GM12891 (cell line): ENCODE results near the gene ZNF865.

Source experiments
- DNase-seq: peaks from one replicate; pipeline ENCODE4 v3.0.0; 2011; ENCODE audit warnings: low spot score; ENCODE audit not compliant: insufficient read length
- FAIRE-seq: peaks from 2 replicates; lab custom pipeline; 2011; peaks lifted over from hg19 to GRCh38; lab: Jason Lieb, UNC
- PAX5 ChIP-seq: IDR thresholded peaks from 2 replicates; pipeline ENCODE4 v1.6.1; 2011; ENCODE audit warnings: low read length, moderate library complexity, mild to moderate bottlenecking; ENCODE audit not compliant: insufficient read depth, severe bottlenecking
- POLR2A ChIP-seq: IDR thresholded peaks from 2 replicates; pipeline ENCODE4 v1.6.1; 2011; ENCODE audit warnings: low read depth, low read length, control low read depth
- POLR2AphosphoS5 ChIP-seq: IDR thresholded peaks from 2 replicates; pipeline ENCODE4 v1.6.1; 2011; ENCODE audit warnings: low read depth, low read length, control low read depth
- POU2F2 ChIP-seq: IDR thresholded peaks from 2 replicates; pipeline ENCODE4 v1.6.1; 2011; ENCODE audit warnings: low read depth, mild to moderate bottlenecking, control low read depth, low read length, moderate library complexity
- SPI1 ChIP-seq: IDR thresholded peaks from 2 replicates; pipeline ENCODE4 v1.6.1; 2011; ENCODE audit warnings: low read depth, low read length, control low read depth
- TAF1 ChIP-seq: IDR thresholded peaks from 2 replicates; pipeline ENCODE4 v1.6.1; 2011; ENCODE audit warnings: low read depth, low read length, control low read depth

ZNF865 gene

GRCh38 chr19:55598719-55599467 is 6.6 kb upstream of the ZNF865 start:
- TF ChIP-seq POLR2AphosphoS5: no peak
- no peak for TF ChIP-seq POLR2A
- TF ChIP-seq TAF1: no peak; the same call in 1 of the 2 replicates
- TF ChIP-seq POU2F2: no peak
- TF ChIP-seq SPI1: no peak
- TF ChIP-seq PAX5: no peak
- peak; percentile 87 for FAIRE-seq
- DNase-seq: peak; percentile 78

GRCh38 chr19:55599468-55599841 is 6.0 kb upstream of the ZNF865 start, which contains the start of gene FIZ1:
Gene FIZ1 (minus strand): TSS chr19:55599517. CDS start chr19:55597865, 1,652 bp downstream.
- FAIRE-seq: no peak
- peak; percentile 81 for DNase-seq
- TF ChIP-seq PAX5 (no peak), SPI1 (peak; percentile 33; the same call in 1 of the 2 replicates), TAF1 (no peak), POLR2A (no peak), POLR2AphosphoS5 (no peak), POU2F2 (peak; percentile 8; the same call in 1 of the 2 replicates)

GRCh38 chr19:55599842-55600661 is 5.4 kb upstream of the ZNF865 start, which contains the start of gene ZNF524:
Gene ZNF524 (plus strand): TSS chr19:55600288. CDS start chr19:55602113, 1,825 bp downstream.
- DNase-seq: peak; percentile 86
- FAIRE-seq: peak; percentile 89
- TF ChIP-seq TAF1 (peak; percentile 79), PAX5 (no peak), POLR2AphosphoS5 (0 out of 2 replicates have a peak, but pooled peaks have one; percentile 18)

- DNase-seq (no peak), FAIRE-seq (no peak)
- TF ChIP-seq TAF1: no peak
- no peak for TF ChIP-seq POLR2AphosphoS5
- no peak for TF ChIP-seq POLR2A
- no peak for TF ChIP-seq PAX5
- TF ChIP-seq POU2F2: no peak
- TF ChIP-seq SPI1: no peak
These were observed 4.8 kb upstream of the ZNF865 start for GRCh38 chr19:55600662-55601028.

- FAIRE-seq: no peak
- TF ChIP-seq POLR2AphosphoS5: no peak
- TF ChIP-seq PAX5: no peak
- TF ChIP-seq TAF1: no peak
- TF ChIP-seq SPI1: no peak
- TF ChIP-seq POLR2A: no peak
- TF ChIP-seq POU2F2: no peak
- no peak for DNase-seq
These were observed 4.4 kb upstream of the ZNF865 start for GRCh38 chr19:55601084-55601483.

- no peak for TF ChIP-seq POLR2AphosphoS5
- no peak for TF ChIP-seq TAF1
- TF ChIP-seq SPI1: no peak
- no peak for TF ChIP-seq PAX5
- TF ChIP-seq POLR2A: no peak
- TF ChIP-seq POU2F2: no peak
- FAIRE-seq: no peak
- DNase-seq: no peak
These were observed 3.1 kb upstream of the ZNF865 start for GRCh38 chr19:55602104-55603001.

- TF ChIP-seq POU2F2 (no peak), POLR2A (no peak), TAF1 (no peak), PAX5 (no peak), POLR2AphosphoS5 (no peak), SPI1 (no peak)
- FAIRE-seq (no peak), DNase-seq (no peak)
These were observed 2.3 kb upstream of the ZNF865 start for GRCh38 chr19:55603115-55603514.

GRCh38 chr19:55603581-55604292 is 1.7 kb upstream of the ZNF865 start:
- TF ChIP-seq POLR2A (no peak), TAF1 (no peak), POLR2AphosphoS5 (no peak), POU2F2 (no peak), PAX5 (no peak), SPI1 (no peak)
- no peak for DNase-seq
- FAIRE-seq: no peak
